Suppressor macrophage treated with lipopolysaccharide for 4 hours (primary cell): ENCODE results near the gene HTR6.
"Not testable (repeated sequence)": the region's sequence is repeated elsewhere in the genome, so short reads cannot be mapped to it uniquely, and the experiment has no call there.

Source experiments
- DNase-seq: peaks from one replicate; pipeline ENCODE4 v3.0.0-alpha.2; 2020

Gene HTR6

DNA sequence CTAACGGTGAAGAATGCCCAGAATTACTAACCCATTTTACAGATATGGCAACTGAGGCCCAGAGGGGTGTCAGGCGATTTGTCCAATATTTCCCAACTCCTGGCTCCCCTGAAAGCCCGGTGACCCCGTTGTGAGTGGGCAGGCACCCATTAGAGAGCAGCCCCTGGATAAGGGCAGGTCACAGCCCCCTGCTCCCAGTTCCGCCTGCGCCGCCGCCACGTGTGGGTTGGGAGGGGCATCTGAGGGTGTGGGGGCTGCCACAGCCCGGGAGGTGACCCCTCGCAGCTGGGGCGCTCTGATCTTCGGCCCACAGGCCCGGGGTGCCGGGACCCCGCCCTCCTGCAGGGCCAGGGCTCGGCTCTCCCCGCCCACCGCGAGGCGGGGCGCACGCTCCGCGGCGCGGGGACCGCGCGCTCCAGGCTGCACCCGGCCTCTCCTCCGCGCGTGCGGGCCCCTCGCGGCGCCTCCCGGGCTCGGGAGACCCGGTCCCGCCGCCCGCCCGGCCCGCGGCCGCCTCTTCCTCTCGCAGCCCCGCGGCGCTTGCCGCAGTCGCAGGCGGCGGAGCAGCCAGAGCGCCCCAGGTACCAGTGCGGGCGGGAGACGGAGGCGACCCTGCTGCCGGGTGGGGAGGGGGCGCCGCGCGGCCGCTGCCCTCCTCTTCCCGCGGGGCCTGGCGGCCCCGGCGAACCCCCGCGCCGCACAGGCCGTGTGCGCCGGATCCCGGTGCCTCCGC, at the start of gene HTR6:
Gene HTR6 (plus strand): TSS at position 423 of the 733 bp plus-strand sequence. CDS start 879 bp downstream, outside the sequence.
- no peak for DNase-seq

GRCh38 chr1:19615438-19615837, 49.2 kb upstream of the HTR6 start:
- no peak for DNase-seq

DNA sequence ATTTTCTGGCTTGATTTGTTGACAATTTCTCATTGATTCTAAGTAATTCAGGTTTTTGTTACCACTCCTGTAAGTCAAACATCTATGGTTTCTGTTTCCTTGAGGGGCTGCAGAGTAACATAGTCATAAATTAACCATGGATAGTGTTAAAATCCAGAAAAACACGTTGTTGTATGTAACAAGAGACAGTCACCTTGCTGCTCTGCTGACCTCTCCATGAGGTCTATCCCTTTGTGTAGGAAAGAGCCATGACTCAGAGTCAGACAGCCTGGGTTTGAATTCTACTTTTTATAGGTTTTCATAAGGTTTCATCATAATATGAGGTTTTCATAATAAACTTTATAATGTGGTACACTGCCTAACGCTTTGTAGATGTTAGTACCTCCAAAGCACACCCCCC, 48.2 kb upstream of the HTR6 start:
- no peak for DNase-seq

- no peak for DNase-seq
Observed at GRCh38 chr1:19617376-19617775, 47.3 kb upstream of the HTR6 start.

- no peak for DNase-seq
Observed at GRCh38 chr1:19618428-19618827, 46.2 kb upstream of the HTR6 start.

- no peak for DNase-seq
Observed at GRCh38 chr1:19619697-19620384, 44.8 kb upstream of the HTR6 start.

DNA sequence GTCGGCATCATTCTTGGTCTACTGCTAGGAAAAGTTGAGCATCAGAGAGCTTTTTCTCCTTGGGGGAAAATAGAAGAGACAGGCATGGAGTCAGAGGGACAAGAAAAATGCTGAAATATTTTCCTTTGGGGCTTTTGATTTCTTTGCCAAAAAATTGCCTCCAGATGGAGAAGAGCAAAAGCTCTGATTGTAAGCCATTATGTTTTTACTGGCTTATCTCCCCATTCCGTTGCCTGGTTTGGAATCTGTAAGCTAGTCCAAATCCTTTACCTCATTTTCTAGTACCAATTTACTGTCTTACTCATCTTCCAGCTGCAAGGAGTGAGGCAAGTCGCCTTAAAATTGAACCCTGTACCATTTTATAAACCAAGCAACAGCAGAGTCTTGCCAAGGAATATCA, 43.9 kb upstream of the HTR6 start:
- no peak for DNase-seq

DNA sequence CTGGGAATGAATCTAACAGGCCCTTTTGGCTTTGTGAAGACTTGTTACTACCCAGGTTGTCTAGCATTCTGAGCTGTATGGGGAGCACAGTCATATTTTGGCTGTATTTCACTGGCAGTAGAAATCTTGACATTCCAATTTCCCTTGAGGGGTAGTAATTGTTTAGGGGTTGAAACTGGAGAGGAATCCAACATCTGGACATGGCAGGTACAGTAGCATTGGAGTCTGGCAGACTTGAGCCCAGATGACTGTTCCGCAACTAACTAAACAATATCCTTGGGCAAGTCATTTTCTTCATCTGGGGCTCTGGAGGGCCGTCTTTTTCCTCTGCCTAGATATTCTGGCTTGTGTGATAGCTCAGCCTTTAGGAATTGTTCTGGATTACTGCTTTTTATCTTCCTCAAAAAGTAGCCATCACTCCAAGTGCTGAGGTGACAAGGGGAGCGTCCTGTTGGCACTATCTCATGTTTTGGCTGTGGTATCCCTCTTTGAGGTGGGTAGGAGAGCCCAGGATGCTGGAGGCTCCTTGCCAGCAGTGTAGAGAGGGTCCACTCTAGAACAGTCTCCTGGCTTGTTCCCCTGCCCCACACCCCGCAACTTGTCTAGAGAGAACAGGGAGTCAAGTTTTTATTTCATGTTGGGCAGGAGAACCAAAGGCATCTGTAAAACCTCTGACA, 43.3 kb upstream of the HTR6 start:
- no peak for DNase-seq

- no peak for DNase-seq
Observed at GRCh38 chr1:19622204-19622603, 42.5 kb upstream of the HTR6 start.

DNA sequence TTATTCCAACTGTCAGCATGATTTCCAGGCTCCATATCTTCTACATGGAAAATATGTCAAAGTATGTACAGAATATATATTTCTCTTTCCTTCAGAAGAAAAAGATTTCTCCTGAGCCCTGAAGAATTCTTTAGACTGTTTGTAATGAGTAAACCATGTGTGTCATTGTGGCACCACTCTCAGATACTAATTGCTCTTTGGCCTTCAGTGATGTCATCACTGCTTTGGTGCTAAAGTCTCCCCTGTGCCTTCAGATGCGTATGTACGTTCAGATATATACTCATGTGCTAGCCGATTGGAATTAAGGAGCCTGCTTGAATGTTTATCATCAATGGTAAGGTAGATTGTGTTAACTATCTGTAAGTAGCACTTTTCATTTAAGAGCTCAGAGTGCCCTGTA, 41.2 kb upstream of the HTR6 start:
- no peak for DNase-seq

DNA sequence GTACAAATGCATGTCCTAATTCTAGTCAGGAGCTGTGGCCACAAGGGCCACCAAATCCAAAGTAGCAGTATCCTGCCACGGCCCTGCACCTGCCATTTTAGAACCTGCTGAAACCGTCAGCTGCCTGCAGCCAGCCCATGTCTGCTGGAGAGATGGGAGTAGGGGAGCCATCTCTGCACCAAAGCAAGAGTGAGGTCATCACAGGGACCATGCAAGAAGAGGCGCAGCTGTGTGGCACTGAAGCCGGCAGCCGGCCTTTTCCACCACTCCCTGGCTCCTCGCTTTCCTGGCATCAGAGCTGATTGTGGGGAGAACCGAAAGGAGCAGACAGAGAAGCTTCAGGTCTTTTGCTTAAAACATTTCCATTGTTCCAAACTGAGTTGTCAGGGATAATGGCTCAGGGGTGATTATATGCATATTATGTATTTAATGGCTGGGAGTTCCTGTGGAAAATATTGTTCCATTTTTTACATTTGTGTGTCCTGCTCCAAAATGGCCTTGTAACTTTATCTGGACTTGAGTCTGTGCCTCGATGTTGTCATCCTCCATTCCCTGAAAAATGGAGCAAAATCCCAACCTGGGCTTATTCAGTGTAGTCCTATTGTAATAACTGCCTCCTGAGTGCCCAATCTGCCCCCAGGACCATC, 39.3 kb upstream of the HTR6 start:
- no peak for DNase-seq

DNA sequence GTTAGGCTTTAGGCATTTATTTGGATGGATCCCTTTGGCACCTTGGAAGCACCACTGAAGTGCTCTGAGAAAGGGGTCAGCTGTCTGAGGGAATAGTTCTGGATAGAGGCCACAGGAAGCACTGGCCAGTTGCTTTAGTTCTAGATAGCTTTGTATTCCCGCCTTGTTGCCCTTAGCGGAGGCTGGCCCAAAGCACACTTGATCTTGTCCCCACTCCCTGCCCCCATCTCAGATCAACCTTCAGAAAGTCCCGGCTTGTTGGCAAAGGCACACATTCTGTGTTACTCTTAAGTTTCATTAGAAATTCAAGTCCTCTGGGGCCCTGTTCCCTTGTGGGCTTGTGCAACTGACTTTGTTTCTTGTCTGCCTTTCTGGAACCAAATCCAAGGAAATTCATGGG, 35.8 kb upstream of the HTR6 start:
- no peak for DNase-seq

GRCh38 chr1:19629357-19629756, 35.3 kb upstream of the HTR6 start:
- DNase-seq: no peak

GRCh38 chr1:19630192-19630591, 34.5 kb upstream of the HTR6 start:
- DNase-seq: not testable (repeated sequence)

GRCh38 chr1:19630720-19631395, 33.8 kb upstream of the HTR6 start:
- DNase-seq: no peak

GRCh38 chr1:19632211-19632610, 32.5 kb upstream of the HTR6 start:
- no peak for DNase-seq

GRCh38 chr1:19633106-19633505, 31.6 kb upstream of the HTR6 start:
- no peak for DNase-seq

GRCh38 chr1:19635064-19635463, 29.6 kb upstream of the HTR6 start:
- not testable (repeated sequence) for DNase-seq

DNA sequence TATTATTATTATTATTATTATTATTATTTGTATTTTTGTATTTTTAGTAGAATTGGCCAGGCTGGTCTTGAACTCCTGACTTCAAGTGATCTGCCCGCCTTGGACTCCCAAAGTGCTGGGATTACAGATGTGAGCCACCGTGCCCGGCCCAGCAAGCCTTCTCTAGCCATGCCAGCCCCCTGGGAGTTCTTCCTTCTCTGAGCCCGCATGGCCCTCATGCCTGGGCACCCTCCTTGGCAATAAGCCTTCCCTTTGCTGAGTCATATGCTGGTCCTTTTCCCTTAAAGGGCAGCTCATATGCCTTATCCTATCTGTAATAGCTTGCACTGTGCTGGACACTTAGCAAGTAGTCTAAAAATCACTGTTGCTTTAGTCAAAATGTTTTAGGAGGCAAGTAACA, 29.0 kb upstream of the HTR6 start:
- DNase-seq: no peak

DNA sequence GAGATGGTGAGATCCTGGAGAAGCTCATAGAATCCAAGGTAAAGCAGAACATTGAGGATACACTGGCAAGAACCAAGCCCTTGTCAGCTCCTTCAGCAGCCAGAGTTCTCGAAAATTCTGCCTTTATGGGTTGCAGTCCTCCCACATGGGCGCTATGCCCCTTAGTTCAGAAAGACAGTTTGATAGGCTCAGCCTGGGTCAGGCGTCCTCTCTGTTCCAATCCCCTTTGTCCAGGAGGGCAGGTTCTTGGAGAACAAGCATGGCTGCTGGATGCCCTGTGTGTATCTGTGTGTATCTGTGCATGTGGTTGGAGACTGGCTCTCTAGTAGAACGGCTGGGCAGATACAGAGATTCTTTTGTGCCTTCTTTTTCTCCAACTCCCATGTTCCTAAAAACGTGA, 28.6 kb upstream of the HTR6 start:
- DNase-seq: no peak

- not testable (repeated sequence) for DNase-seq
Observed at GRCh38 chr1:19636749-19637148, 27.9 kb upstream of the HTR6 start.

DNA sequence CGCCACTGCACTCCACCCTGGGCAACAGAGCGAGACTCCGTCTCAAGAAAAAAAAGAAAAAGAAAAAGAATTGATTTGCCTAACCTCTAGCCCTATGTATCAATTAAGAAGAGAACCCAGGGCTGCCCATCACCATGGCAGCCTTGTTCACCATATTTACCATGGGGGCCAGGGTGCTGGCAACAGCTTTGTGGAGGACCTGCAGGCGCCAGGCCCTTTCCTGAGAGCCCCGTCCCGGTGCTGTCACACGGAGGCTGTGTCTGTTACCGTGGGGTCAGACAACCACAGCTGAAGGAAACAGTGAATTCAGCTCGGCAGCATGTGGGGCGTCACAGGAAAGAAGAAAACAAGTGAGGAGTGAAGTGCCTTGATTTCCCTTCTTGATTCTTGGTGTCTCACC, 27.1 kb upstream of the HTR6 start:
- no peak for DNase-seq

- not testable (repeated sequence) for DNase-seq
Observed at GRCh38 chr1:19639228-19639627, 25.4 kb upstream of the HTR6 start.
